GM12892 (cell line): ENCODE results near the gene POU2AF1.

ENCODE experiments used
- DNase-seq: peaks from one replicate; pipeline ENCODE4 v3.0.0; 2011; ENCODE audit not compliant: insufficient read length
- FAIRE-seq: peaks from 2 replicates; lab custom pipeline; 2011; peaks lifted over from hg19 to GRCh38; lab: Jason Lieb, UNC
- POLR2A ChIP-seq: IDR thresholded peaks from 2 replicates; pipeline ENCODE4 v1.6.1; 2011; ENCODE audit warnings: low read depth, low read length, control low read depth
- POLR2AphosphoS5 ChIP-seq: IDR thresholded peaks from 2 replicates; pipeline ENCODE4 v1.6.1; 2011; ENCODE audit warnings: low read depth, low read length, control low read depth
- TAF1 ChIP-seq: IDR thresholded peaks from 2 replicates; pipeline ENCODE4 v1.6.1; 2011; ENCODE audit warnings: low read depth, mild to moderate bottlenecking, control low read depth, low read length, borderline replicate concordance

POU2AF1 gene

GRCh38 chr11:111417766-111418435 lies 38.8 kb upstream of the POU2AF1 start:
- no peak for DNase-seq

GRCh38 chr11:111417011-111417765 lies 38.1 kb upstream of the POU2AF1 start:
- DNase-seq: no peak
- TF ChIP-seq TAF1 (no peak), POLR2A (no peak; the same call in 1 of the 2 replicates), POLR2AphosphoS5 (no peak)
- FAIRE-seq: no peak

More at GRCh38 chr11:111417766-111418435, 38.8 kb upstream of the POU2AF1 start:
- peak; percentile 100 for FAIRE-seq
- TF ChIP-seq POLR2AphosphoS5 (peak; percentile 86), POLR2A (peak; percentile 69), TAF1 (no peak)

GRCh38 chr11:111416231-111416960 lies 37.3 kb upstream of the POU2AF1 start:
- no peak for FAIRE-seq

GRCh38 chr11:111414936-111415335 lies 35.9 kb upstream of the POU2AF1 start:
- TF ChIP-seq POLR2AphosphoS5: no peak
- no peak for TF ChIP-seq TAF1
- no peak for TF ChIP-seq POLR2A
- DNase-seq (no peak), FAIRE-seq (no peak)

More at GRCh38 chr11:111416231-111416960, 37.3 kb upstream of the POU2AF1 start:
- TF ChIP-seq POLR2A (0 out of 2 replicates have a peak, but pooled peaks have one; percentile 34), POLR2AphosphoS5 (no peak), TAF1 (no peak)
- no peak for DNase-seq

GRCh38 chr11:111414267-111414931 lies 35.3 kb upstream of the POU2AF1 start:
- TF ChIP-seq POLR2A: peak; percentile 54; the same call in 1 of the 2 replicates
- TF ChIP-seq POLR2AphosphoS5: 0 out of 2 replicates have a peak, but pooled peaks have one; percentile 10
- TF ChIP-seq TAF1: no peak
- DNase-seq: no peak
- FAIRE-seq: peak; percentile 100

- FAIRE-seq (no peak), DNase-seq (no peak)
- TF ChIP-seq POLR2A (peak; percentile 45; the same call in 1 of the 2 replicates), TAF1 (no peak), POLR2AphosphoS5 (peak; percentile 67)
These were observed 34.8 kb upstream of the POU2AF1 start for GRCh38 chr11:111413849-111414248.

GRCh38 chr11:111412293-111412692 lies 33.2 kb upstream of the POU2AF1 start:
- DNase-seq (no peak), FAIRE-seq (peak; percentile 51)
- TF ChIP-seq POLR2AphosphoS5: no peak
- no peak for TF ChIP-seq TAF1
- TF ChIP-seq POLR2A: no peak

- FAIRE-seq (no peak), DNase-seq (no peak)
- no peak for TF ChIP-seq TAF1
These were observed 32.4 kb upstream of the POU2AF1 start for GRCh38 chr11:111411456-111411855.

GRCh38 chr11:111410951-111411350 lies 31.9 kb upstream of the POU2AF1 start:
- peak; percentile 78 for FAIRE-seq
- TF ChIP-seq POLR2A (no peak), POLR2AphosphoS5 (no peak), TAF1 (no peak)
- no peak for DNase-seq

- FAIRE-seq: no peak
- no peak for DNase-seq
- TF ChIP-seq POLR2AphosphoS5 (no peak), TAF1 (no peak), POLR2A (no peak)
These were observed 30.8 kb upstream of the POU2AF1 start for GRCh38 chr11:111409915-111410314.

GRCh38 chr11:111408789-111409727 lies 30.0 kb upstream of the POU2AF1 start:
- TF ChIP-seq POLR2AphosphoS5 (no peak; the same call in 1 of the 2 replicates), TAF1 (no peak), POLR2A (no peak)
- FAIRE-seq (peak; percentile 100), DNase-seq (no peak)
